GM18505 (cell line): ENCODE data around the gene BOLA2B.
A peak's percentile ranks its signal among the peaks of the same experiment; 100 is the strongest.
"Not testable (repeated sequence)": the region's sequence is repeated elsewhere in the genome, so short reads cannot be mapped to it uniquely, and the experiment has no call there.

ENCODE experiments used
- ATAC-seq: cut with Tn5 transposase; IDR thresholded peaks from one replicate; pipeline ENCODE4 v1.9.1; 2021; ENCODE audit not compliant: unreplicated experiment
- POLR2A ChIP-seq: IDR thresholded peaks from 4 replicates; pipeline ENCODE4 v1.6.1; 2011; ENCODE audit warnings: borderline replicate concordance; ENCODE audit not compliant: insufficient read depth, insufficient read length; ENCODE audit errors: extremely low read depth

BOLA2B gene

GRCh38 chr16:30193615-30194014 is at the start of gene BOLA2B, which contains the start of gene SLX1A:
TSS of gene BOLA2B (minus strand) at chr16:30193666. CDS start at chr16:30193595, 71 bp downstream.
TSS of gene SLX1A (plus strand) at chr16:30193875. CDS start at chr16:30194085, 210 bp downstream.
- peak; percentile 81 for ATAC-seq

DNA sequence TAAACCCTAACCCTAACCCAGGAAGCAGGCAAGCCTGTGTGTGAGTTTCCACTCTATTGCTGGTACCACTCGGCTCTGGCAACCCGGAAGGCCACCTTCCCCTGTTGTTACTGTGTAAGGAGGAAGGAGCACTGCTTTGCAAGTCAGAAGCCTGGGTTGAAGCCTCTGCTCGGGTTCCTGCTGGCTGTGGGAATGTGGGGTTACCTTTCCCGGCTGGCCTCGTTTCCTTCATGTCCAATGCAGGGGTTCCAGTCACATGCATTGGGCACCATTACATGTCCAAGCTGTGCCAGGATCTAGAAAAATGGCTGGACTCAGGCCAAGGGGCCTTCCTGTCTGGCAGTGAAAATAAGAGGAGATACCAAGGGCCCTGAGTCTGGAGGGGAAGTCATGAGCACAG is 23.6 kb upstream of the BOLA2B start:
- not testable (repeated sequence) for ATAC-seq

- ATAC-seq: not testable (repeated sequence)
Measured at GRCh38 chr16:30211414-30211813, 17.9 kb upstream of the BOLA2B start.

DNA sequence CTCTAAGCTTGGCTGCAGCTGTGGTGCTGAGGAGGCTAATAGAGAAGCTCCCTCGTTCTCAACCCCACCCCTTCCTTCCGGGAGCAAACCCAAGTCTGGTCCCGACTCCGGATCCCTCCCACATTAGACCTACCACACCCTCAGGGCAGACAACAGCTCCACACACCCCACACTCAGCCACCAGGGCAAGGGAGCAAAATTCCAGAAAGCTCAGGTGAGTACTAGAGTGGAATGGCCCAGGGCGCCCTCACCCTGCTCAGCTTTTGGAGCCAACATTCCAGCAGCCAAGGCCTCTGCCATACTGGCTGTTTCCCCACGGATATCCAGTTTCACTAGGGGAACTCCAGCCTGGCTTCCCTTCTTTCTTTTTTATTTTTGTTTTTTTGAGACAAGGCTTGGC is 15.6 kb upstream of the BOLA2B start:
- not testable (repeated sequence) for ATAC-seq

DNA sequence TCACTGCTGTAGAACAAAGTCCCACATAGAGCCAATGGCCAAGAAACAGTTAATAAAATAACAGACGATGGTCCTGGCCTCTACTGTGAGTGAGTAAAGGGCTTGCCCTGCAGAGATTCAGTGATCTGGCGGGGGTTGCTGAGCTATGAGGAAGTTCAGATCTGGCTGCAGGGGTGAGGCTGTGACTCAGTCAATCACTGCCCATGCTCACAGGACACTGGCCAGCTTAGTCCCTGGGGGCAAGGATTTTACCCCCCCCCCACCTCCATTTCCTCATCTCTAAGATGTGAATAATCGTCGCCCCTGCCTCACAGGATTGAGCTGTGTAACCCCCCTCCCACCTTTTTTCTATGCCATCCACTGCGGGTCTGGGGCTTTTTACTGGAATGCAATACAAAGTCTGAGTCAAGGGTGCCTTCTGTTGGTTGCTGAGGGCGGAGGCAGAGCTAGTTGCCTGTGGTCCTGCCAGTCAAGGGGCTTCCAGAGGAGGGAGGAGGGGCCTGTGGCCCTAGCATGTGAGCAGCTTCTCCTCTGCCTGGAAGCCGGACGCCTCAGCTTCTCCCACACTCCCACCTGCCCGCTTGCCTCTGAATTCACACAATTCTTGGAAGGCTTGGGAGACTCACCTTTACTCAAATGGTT is 13.7 kb upstream of the BOLA2B start:
- ATAC-seq: not testable (repeated sequence)

DNA sequence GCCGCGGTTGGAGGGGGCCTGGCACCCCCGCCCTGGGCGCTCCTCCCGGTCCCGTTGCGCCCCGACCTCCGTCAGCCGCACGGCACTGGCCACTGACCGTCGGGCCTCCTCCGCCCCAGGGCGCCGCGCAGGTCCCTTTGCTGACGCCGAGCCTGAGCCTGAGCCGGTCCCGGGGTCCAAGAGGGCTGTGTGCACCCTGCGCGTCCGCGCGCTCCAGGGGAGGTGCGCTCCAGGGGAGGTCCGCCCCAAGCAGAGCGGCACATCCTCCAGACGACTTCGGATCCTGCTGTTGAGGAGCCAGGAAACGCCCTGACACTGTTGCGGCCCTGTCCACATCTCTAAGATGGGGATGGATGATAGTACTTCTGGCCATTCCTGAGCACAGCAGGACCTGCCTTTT is 12.8 kb upstream of the BOLA2B start:
- not testable (repeated sequence) for ATAC-seq

- not testable (repeated sequence) for ATAC-seq
Measured at GRCh38 chr16:30205541-30206236, 12.2 kb upstream of the BOLA2B start.

DNA sequence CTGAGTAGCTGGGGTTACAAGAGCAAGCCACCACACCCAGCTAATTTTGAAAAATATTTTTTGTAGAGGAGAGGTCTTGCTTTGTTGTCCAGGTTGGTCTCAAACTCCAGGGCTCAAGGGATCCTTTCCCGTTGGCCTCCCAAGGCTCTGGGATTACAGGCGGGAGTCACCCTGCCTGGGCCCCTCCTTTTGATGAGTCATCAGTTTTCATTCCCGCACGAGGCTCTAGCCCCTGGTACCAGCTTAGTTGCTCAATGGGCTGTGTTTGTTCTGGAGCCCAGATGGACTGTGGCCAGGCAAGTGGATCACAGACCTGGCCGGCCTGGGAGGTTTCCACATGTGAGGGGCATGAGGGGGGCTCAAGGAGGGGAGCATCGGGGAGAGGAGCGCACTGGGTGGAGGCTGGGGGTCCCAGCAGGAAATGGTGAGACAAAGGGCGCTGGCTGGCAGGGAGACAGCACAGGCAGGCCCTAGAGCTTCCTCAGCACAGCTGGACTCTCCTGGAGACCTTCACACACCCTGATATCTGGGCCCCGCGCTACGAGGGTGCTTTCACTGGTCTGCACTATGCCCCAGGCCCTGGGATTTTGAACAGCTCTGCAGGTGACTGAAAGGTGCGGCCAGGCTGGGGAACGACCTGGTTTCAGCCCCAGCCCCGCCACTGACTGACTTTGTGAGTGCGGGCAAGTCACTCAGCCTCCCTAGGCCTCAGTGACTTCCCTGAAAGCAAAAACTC is 6.3 kb upstream of the BOLA2B start:
- not testable (repeated sequence) for ATAC-seq

- not testable (repeated sequence) for ATAC-seq
Measured at GRCh38 chr16:30199049-30199448, 5.6 kb upstream of the BOLA2B start, which contains the start of gene SULT1A3. TSS of gene SULT1A3 (plus strand) at chr16:30199255. CDS start at chr16:30200729, 1,474 bp downstream.

GRCh38 chr16:30197001-30197400 is 3.5 kb upstream of the BOLA2B start:
- ATAC-seq: not testable (repeated sequence)

DNA sequence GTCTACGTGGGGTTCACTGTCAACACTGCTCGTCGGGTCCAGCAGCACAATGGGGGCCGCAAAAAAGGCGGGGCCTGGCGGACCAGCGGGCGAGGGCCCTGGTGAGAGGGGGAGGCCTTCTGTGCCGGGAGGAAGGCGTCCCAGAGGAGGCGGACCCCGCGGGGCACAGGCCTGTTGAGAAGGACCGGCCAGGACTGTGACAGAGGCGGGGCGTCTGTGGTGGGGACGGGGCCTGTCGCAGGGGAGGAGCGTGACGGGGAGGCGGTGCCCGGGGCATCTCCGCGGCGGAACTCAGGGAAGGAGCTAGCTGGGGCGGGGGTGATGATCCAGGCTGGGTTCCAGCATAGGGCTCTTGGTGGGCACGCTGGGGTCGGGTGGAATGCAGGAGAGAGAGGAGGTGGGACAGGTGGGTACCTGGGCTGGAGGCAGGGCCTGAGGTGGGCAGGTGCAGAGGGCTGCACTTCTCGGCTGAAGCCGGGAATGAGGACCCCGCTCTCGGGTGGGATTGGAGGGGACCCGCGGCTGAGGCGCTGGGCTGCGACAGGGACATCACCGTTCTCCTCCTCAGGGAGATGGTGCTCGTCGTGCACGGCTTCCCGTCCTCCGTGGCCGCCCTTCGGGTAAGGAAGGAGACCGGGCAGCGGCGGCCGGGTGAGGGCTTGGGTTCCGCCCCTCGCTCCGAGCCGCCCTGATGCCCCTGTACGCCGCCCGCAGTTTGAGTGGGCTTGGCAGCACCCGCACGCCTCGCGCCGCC is 883 bp upstream of the BOLA2B start:
- peak; percentile 45 for ATAC-seq

DNA sequence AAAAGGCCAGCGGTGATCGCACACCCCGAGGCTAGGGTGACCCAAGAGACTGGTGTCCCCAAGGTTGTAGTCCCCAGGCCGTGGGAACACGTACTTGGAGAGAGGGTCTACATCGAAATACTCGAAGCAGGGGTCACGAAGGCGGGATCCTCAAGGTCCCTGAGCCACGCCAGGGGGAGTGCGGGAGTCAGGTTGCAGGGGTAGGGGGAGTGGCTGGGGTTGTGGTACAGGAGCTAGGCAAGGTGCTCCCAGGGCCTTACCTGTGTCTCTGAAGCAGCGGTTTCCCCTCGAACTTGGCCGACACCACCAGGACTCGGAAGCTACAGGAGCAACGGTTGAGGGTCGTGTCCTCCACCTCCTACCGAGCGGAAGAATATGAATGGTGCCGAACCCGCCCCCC is 368 bp downstream of the BOLA2B start:
- peak; percentile 10 for ATAC-seq

DNA sequence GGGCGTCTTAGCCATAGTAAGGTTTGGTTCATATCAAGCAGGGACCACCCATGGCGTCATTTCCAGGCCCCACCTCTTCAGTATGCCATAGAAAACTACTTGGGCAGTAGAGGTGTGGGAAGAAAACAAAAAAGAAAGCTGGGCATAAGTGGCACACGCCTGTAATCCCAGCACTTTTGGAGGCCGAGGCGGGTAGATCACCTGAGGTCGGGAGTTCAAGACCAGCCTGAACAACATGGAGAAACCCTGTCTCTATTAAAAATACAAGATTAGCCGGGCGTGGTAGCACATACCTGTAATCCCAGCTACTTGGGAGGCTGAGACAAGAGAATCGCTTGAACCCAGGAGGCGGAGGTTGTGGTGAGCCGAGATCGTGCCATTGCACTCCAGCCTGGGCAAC is 2.3 kb downstream of the BOLA2B start:
- ATAC-seq: not testable (repeated sequence)

GRCh38 chr16:30187971-30188561 is 5.4 kb downstream of the BOLA2B start:
- peak; percentile 10 for TF ChIP-seq POLR2A

GRCh38 chr16:30187556-30187865 is 6.0 kb downstream of the BOLA2B start:
- no peak for ATAC-seq
- peak; percentile 42 for TF ChIP-seq POLR2A

More at GRCh38 chr16:30187971-30188561, 5.4 kb downstream of the BOLA2B start:
- ATAC-seq: no peak
